ENCODE measurements around the gene CCN5. TPM values are rescaled to one million over a fixed set of nuclear protein-coding genes. Genes with fewer than 3 reads are reported as not detected.

The CCN5 gene, protein sequence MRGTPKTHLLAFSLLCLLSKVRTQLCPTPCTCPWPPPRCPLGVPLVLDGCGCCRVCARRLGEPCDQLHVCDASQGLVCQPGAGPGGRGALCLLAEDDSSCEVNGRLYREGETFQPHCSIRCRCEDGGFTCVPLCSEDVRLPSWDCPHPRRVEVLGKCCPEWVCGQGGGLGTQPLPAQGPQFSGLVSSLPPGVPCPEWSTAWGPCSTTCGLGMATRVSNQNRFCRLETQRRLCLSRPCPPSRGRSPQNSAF
- total RNA-seq = not detected in 2 replicates

DNA sequence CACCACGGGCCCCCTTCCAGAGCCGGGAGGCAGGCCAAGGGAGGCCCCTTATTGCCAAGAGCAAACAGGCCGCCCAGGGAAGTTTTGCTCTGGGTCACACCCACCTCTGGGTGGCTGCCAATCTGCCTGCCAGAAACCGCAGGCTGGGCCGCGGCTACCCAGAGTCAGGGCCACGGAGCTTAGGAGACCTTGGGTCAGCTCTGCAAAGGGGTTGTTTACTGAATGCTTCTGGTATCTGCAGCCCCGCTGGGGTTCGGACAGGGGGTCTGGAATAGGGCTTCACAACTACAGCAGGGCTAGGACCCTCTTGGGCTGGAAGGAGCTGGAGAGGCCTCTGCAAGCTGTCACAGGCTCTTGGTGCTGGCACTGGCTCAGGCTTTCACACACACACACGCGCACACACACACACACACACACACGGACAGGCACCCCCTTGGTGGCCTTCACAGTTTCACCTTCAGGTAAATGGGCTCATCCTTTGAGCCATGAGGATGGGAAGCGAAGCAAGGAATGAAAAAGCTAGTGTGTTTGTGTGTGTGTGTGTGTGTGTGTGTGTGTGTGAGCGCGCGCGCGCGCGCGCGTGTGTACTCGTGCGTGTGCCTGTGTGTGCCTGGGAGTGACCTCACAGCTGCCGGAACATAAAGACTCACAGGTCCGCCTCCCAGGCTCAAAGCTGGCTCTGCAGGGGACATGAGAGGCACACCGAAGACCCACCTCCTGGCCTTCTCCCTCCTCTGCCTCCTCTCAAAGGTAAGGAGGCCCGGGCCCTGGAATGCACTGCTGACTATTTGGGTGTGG lies at the start of gene CCN5:
Gene CCN5 (plus strand): TSS at position 669 of the 798 bp plus-strand sequence. CDS start 22 bp downstream, at position 691.

DNA sequence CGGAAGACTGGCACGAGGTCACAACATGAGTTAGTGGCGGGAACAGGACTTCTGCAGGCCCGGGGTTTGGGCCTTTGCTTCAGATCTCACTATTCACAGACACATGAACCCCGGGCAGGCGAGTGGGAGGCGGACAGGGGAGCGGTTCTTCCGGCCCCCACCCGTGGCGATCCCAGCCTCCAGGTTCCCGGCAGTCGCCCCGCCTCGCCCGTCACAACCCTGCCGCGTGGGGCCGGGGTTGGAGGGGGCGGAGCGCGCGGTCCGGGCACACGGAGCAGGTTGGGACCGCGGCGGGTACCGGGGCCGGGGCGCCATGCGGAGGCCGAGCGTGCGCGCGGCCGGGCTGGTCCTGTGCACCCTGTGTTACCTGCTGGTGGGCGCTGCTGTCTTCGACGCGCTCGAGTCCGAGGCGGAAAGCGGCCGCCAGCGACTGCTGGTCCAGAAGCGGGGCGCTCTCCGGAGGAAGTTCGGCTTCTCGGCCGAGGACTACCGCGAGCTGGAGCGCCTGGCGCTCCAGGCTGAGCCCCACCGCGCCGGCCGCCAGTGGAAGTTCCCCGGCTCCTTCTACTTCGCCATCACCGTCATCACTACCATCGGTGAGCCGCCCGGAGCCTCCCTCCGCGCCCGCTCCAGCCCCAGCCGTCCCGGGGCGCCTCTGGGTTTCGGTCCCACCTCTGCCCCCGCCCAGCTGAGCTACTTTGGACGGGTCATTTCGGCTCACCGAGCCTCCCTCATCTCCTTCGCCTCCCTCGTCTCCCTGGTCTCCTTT lies 30.6 kb downstream of the CCN5 start, which contains the start of gene KCNK15:
Gene KCNK15 (plus strand): TSS at position 268 of the 769 bp plus-strand sequence. CDS start 46 bp downstream, at position 314.

Other genes with a start within 250 kb of the CCN5 start
- gene TTPAL, start 239.5 kb upstream of the CCN5 start, total RNA-seq = 16.7 and 18.6 TPM in 2 replicates
- 91.7 and 93.4 TPM in 2 replicates for gene SERINC3, start 193.3 kb upstream of the CCN5 start, total RNA-seq
- gene PKIG, start 132.8 kb upstream of the CCN5 start, total RNA-seq = 125 and 143 TPM in 2 replicates
- 9.0 and 9.8 TPM in 2 replicates for gene ADA, start 63.7 kb upstream of the CCN5 start, total RNA-seq
- gene KCNK15, start 30.5 kb downstream of the CCN5 start, total RNA-seq = not detected in 2 replicates
- gene RIMS4, start 95.2 kb downstream of the CCN5 start, total RNA-seq = not detected in 2 replicates
- 122 and 140 TPM in 2 replicates for gene YWHAB, start 170.3 kb downstream of the CCN5 start, total RNA-seq
- 5.8 and 8.1 TPM in 2 replicates for gene PABPC1L, start 194.7 kb downstream of the CCN5 start, total RNA-seq
- gene TOMM34, start 245.0 kb downstream of the CCN5 start, total RNA-seq = 94.6 and 105 TPM in 2 replicates

Measured in myometrial cell (primary cell).